ENCODE data around the gene EMILIN1.

The EMILIN1 gene

GRCh38 chr2:27081984-27082772 lies 3.8 kb downstream of the EMILIN1 start:
- DNase-seq, result no peak

GRCh38 chr2:27082773-27083409 lies 4.5 kb downstream of the EMILIN1 start:
- DNase-seq, result no peak

GRCh38 chr2:27083410-27084296 lies 5.2 kb downstream of the EMILIN1 start:
- DNase-seq, result no peak

- DNase-seq, result no peak
Observed at GRCh38 chr2:27084297-27085061, 6.1 kb downstream of the EMILIN1 start.

GRCh38 chr2:27085062-27085672 lies 6.8 kb downstream of the EMILIN1 start:
- no peak for DNase-seq

- peak; percentile 59 for DNase-seq
Observed at GRCh38 chr2:27085673-27086089, 7.3 kb downstream of the EMILIN1 start.

- DNase-seq, result peak; percentile 95
Observed at GRCh38 chr2:27086090-27086723, 7.8 kb downstream of the EMILIN1 start.

- DNase-seq, result peak; percentile 76
Observed at GRCh38 chr2:27086724-27087593, 8.5 kb downstream of the EMILIN1 start, which contains the start of gene KHK. KHK (plus strand) TSS chr2:27086772; CDS start chr2:27087260, 488 bp downstream.

GRCh38 chr2:27087823-27088410 lies 9.5 kb downstream of the EMILIN1 start:
- DNase-seq, result no peak

- DNase-seq, result no peak
Observed at GRCh38 chr2:27088634-27089033, 10.2 kb downstream of the EMILIN1 start.

- DNase-seq, result no peak
Observed at GRCh38 chr2:27089111-27089954, 10.9 kb downstream of the EMILIN1 start.

- DNase-seq, result no peak
Observed at GRCh38 chr2:27091746-27092695, 13.6 kb downstream of the EMILIN1 start.

- no peak for DNase-seq
Observed at GRCh38 chr2:27092696-27093429, 14.4 kb downstream of the EMILIN1 start.

GRCh38 chr2:27093430-27094352 lies 15.3 kb downstream of the EMILIN1 start:
- peak; percentile 90 for DNase-seq

GRCh38 chr2:27094353-27094984 lies 16.1 kb downstream of the EMILIN1 start:
- DNase-seq, result no peak

- DNase-seq, result no peak
Observed at GRCh38 chr2:27095427-27095744, 17.0 kb downstream of the EMILIN1 start.
